Prostate gland (tissue), 2 donors: ENCODE data around the gene CLIP1.

Source experiments
- CTCF ChIP-seq, 4 experiments: fragments of 200-600 bp in 2 of 4; fragments of 450-650 bp in 2 of 4; sonication (generic) in 2 of 4; IDR thresholded peaks; 1 replicate in 3 of 4; 2 replicates in 1 of 4; pipeline ENCODE4 v1.5.1; 2016 to 2019; ENCODE audit warnings: antibody characterized with exemption in 4 of 4, mild to moderate bottlenecking in 2 of 4, moderate library complexity in 2 of 4
- POLR2A ChIP-seq: fragments of 450-650 bp; IDR thresholded peaks from one replicate; pipeline ENCODE4 v1.6.1; 2016; ENCODE audit warnings: antibody characterized with exemption, mild to moderate bottlenecking
- POLR2AphosphoS5 ChIP-seq: sonication (generic); formaldehyde crosslinking; IDR thresholded peaks from one replicate; pipeline ENCODE4 v1.6.1; 2017; ENCODE audit warnings: antibody characterized with exemption

GRCh38 chr12:122363782-122364181 is 58.7 kb downstream of the CLIP1 start:
- TF ChIP-seq CTCF (IDR thresholded peaks at IDR 0.05) = no peak
- no peak for TF ChIP-seq POLR2A
- no peak for TF ChIP-seq POLR2AphosphoS5
